HG02759 (cell line): ENCODE results near the gene GAREM2.

Experiments
- ATAC-seq: cut with Tn5 transposase; IDR thresholded peaks from one replicate; pipeline ENCODE4 v1.9.1; 2021; ENCODE audit warnings: mild to moderate bottlenecking, moderate library complexity; ENCODE audit not compliant: unreplicated experiment

Gene GAREM2

GRCh38 chr2:26185954-26186770, 13.3 kb downstream of the GAREM2 start:
- ATAC-seq = no peak

- ATAC-seq = no peak
Observed at GRCh38 chr2:26187114-26187513, 14.2 kb downstream of the GAREM2 start.

- no peak for ATAC-seq
Observed at GRCh38 chr2:26187537-26188104, 14.7 kb downstream of the GAREM2 start.

DNA sequence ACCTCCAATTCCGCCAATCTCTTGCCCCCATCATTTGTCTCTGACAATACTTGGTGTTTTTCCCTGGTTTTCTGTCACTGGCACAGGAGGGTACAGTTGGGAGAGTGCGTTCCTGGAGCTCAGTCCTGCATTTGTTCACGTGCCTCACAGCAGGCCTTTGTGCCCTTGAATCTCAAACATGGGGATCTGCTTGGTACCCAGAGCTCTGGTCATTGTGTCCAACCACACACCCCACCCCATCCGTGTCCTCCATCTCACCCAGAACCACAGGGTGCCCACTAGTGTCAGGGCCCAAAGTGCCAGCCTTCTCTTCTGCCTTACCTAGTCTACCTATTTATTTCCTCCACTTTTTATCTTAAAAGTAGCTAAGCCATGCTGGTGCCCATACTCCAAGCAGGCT, 16.2 kb downstream of the GAREM2 start:
- no peak for ATAC-seq

DNA sequence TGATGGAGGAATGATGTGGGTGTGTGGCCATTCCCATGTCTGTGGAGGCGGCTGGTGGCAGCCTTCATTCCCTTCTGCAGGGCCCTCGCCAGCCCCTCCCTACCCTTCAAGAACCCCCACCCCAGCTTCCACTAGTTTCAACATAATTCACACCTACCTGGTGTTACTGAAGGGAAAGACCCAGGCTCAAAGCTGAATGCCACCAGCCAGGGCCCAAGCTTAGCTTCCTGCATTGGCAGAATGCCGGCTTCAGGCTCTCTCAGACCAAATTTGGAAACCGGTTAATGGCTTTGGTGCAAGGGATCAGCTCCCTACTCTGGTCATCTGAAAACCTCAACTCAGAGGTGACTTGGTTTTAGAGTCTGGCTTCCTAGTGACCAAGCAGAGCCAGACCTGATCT, 16.9 kb downstream of the GAREM2 start:
- no peak for ATAC-seq

- ATAC-seq = no peak
Observed at GRCh38 chr2:26190369-26190768, 17.5 kb downstream of the GAREM2 start.

DNA sequence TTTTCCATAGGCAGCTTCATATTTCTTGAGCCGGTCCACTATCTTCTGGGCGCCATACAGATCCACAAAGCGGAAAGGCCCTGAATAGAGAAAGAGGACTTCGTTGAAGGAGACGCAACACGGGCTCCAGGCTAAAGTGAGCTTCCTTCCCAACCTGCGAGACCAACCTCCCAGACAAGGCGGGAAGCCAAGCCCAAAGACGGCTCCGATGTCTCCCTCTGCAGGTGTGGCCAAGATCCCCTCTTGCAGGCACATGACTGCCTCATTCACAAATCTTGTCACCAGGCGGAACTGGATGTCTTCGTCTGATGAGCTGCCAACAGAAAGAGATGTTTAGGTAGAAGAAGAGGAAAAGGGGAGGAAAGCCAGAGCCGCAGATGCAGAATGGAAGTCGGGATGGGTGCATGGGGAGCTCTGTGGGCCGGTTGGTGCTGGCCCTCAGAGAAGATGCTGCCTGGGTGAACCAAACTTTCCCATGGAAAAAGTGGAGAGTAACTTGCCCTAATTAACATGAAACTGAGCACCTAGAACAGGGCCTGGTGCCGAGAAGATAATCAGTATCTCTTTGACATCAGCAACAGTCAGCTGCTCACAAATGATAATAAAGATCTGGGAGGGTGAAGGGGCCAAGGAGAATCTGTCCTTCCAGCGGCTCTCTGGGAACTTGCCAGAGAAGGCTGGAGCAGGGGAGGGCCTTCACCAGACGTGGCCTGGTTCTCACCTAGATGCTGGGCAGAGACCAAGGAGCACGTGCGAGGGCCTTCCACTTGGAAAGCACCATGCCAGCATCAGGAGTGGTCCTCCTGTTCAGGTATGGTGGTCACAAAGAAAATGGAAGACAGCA, 18.6 kb downstream of the GAREM2 start:
- no peak for ATAC-seq

DNA sequence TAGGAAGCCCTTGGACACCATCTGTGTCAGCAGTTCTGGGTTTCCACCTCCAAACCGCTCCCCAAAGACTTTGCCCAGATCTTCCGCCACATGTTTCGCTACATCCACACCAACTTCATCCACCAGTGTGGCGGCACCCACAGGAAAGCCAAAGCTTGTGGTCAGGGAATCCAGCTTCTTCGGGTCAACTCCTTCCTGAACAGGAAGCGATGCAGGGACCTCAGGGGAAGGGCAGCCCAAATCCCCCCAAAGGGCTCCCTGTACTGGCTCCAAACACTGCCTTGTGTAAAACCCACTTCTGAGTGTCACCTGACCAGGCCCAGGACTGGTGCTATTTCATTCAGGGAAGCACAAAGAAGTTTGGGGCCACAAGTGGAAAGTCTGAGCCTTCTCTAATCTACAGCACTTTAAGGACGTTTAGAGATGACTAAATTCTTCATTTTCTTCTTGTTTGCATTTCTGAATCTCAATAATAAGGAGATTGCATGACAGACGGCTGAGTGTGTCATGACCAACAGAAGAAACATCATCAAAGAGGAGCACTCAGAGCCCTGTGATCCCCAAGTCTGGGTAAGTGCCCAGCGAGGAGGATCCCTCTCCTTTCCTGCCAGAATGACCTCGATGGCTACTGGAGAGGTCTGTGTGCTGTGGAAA, 20.8 kb downstream of the GAREM2 start:
- ATAC-seq = no peak

DNA sequence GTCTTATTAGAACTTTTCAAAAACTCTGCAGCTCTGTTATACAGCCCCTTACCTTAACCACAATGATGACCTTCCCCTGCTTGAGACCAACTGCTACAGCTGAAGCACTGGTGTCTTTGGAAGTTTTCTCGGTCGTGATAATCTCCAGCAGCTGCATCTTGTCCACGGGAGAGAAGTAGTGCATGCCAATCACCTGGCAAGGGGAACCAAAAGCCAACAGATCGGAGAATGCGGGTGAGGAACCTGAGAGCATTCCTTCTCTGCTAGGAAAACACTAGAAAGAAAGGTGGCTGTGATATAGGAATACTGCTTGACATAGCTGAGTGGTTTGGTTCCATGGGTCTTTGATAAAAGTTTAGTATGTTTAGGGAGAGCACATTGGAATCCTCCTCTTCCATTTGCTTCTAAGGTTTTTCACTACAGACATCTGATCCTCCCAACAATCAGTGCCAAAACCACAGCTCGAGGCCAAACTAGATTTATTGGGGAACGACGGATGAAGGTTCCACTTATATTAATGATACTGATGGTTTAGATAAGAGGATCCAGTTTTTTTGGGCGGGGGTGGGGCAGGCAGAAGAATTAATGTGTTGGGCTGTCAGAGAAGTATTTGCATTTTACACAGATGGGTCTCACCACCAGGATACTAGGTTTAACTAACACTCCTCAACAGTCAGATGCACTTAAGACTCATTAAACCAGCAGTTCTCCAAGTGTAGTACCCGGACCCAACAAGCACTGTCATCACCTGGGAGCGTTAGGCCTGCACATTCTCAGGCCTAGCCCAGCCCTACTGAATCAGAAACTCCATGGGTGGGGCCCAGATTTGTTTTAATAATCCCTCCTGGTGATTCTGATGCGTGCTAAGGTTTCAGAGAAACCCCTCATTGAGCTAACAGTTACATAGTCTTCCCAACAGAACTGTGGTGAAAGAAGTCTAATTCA, 22.4 kb downstream of the GAREM2 start:
- ATAC-seq = no peak

DNA sequence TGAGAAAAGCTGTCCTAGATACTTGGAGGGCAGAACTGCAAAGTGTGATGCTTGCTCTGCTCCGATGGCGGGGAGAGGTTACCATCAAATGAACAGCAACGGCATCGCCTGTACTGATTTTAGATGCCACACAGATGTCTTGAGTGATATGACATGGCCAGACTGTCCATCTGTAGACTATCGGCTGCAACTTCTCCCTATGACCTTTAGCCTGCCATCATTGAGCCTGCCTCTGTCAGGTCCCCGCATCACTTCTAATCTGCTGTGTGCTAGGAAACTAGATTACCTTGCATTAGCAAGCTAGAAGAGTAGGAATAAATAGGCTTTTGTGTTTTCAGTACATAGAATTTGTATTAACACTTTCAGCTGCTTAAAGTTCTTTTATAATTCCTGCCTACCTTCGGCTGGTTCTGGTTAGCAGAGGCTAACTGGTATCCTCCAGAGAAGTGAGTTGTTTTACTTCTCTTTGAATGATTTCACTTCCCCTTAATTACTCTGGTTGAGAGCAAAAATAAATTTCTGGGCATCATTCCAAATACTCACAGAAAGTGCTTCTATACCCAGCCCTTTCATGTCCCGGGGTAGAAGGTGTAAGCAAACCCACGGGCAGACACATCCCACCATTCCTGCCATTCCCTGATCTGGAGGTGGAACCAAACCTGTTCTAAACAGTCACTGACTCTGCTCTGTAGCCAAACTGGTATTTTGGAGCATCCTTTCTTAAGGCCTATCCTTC, 24.0 kb downstream of the GAREM2 start:
- no peak for ATAC-seq

DNA sequence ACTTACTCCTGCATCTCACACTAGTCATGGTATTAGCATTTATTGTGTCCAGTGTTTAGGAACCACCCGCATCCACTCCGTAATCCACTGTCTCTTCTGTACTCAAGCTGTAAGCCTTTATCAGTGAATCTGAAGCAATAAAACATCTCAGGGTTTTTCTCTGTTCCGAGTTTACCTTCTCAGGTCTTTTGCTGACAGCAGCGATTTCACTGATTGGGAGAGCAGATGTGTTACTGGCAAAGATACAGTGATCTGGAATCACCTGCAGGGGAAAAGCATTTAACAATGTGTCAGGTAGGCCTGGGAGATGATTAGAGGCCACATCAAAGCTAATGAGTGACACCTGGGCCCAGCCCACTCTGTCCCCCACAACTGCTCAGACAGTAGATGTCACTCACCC, 24.6 kb downstream of the GAREM2 start:
- ATAC-seq = no peak

DNA sequence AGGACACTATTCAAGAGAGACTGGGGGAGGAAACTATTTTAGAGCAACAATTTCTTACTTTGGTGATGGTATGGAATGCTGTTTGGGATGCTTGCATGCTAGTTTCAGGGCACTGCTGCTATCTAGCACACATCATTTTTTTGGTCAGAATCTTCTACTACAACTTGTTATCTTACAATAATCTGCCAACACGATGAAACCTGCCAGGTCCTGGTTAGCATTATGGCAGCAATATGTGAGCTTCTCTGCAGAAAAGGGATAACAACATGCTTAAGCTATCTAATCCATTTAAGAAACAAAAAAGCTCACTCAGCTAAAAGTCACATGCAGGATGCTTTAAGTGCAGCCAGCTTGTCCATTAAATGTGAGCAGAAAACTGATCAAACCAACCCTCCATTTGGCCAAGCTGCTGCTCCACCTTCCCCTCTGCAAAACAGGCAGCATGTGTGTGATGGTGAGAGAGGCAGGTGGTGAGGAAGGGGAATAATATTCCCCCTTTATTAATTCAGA, 30.1 kb downstream of the GAREM2 start:
- ATAC-seq = no peak

DNA sequence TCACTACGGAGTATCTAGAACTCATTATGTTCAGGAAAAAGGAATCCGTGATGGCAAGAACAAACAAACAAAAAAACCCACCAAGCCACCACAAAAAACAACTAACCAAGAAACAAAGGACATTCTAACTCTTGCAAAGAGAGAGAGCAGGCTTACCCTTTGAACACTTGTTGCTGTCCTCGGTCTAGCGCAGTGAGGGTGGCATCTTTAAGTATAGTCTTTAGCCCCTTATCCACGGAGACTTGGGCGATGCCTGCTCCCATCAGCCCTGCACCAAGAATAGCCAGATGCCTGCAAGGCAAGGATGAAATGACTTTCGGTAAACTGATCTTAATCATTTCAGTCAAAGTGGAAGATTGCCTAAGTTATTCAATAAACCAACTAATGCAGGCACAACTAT, 31.0 kb downstream of the GAREM2 start:
- ATAC-seq = no peak

- ATAC-seq = no peak
Observed at GRCh38 chr2:26212011-26212410, 39.1 kb downstream of the GAREM2 start.

GRCh38 chr2:26214759-26215158, 41.9 kb downstream of the GAREM2 start:
- no peak for ATAC-seq

- ATAC-seq = no peak
Observed at GRCh38 chr2:26215833-26216232, 42.9 kb downstream of the GAREM2 start.

GRCh38 chr2:26216587-26216986, 43.7 kb downstream of the GAREM2 start:
- ATAC-seq = no peak

DNA sequence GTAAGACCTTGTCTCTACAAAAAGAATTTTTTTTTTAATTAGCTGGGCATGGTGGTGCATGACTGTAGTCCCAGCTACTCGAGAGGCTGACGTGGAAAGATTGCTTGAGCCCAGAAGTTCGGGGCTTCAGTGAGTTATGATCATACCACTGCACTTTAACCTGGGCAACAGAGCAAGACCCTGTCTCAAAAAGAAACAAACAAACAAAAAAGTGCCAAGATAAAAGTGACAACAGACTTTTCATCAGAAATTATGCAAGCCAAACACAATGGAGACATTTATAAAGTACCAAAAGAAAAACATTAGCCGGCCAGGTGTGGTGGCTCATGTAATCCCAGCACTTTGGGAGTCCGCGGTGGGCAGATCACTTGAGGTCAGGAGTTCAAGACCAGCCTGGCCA, 44.8 kb downstream of the GAREM2 start:
- no peak for ATAC-seq

DNA sequence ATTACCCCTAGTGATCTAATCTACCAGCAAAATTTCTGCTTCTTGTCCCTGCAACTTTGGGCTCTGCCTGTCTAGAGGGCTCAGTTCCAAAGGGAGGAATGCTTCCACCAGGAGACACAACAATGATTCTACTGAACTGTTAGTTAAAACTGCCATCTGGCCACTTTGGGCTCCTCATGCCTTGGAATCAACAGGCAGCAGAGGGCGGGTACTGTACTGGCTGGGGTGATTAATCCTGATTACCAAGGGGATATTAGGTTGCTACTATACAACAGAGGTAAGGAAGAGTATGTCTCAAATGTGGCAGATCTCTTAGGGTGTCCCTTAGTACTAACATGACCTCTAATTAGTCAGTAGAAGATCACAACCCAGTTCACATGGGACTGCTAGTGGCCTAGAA, 50.1 kb downstream of the GAREM2 start:
- ATAC-seq = no peak
